ENCODE measurements around the gene ASIC4. TPM values are rescaled to one million over a fixed set of nuclear protein-coding genes. Genes with fewer than 3 reads are reported as not detected.

ASIC4 gene
- total and polyA plus RNA-seq, 2 of the 13 experiments (the other 11 are each of a cell fraction or from before 2014, with no cell fraction given), result 0.03 TPM; not detected in 1

GRCh38 chr2:219493086-219493485 lies 21.2 kb upstream of the ASIC4 start (continued):
- TF ChIP-seq ZHX2 (IDR thresholded peaks at IDR 0.05; ENCODE audit: low read depth) (no peak), ZHX2 (CRISPR knock-in tag; IDR thresholded peaks at IDR 0.05; ENCODE audit: borderline replicate concordance) (no peak), ATF1 (CRISPR knock-in tag; IDR thresholded peaks at IDR 0.05) (no peak), REXO4 (CRISPR knock-in tag; IDR thresholded peaks at IDR 0.05; ENCODE audit: borderline replicate concordance) (no peak)

GRCh38 chr2:219494952-219495530 lies 19.2 kb upstream of the ASIC4 start:
- H3K9me3 ChIP-seq (ENCODE audit: low read length), result no peaks in the 10 kb centered on the region
- no peaks in the 10 kb centered on the region for H4K20me1 ChIP-seq (ENCODE audit: insufficient read depth, low read length)
- ChIA-PET CTCF (ENCODE audit: low intra/inter-chr PET ratio, low total read pairs) (interaction anchor here (0.8 to 4.5 kb wide), 5 partner anchors 15 to 148 kb away, joined by 3 to 53 read pairs (median 7); no protein-coding TSS in a partner anchor), POLR2A (interaction anchor here (0.8 to 1.4 kb wide), 6 partner anchors 15 to 107 kb away, joined by 3 to 14 read pairs (median 4); no protein-coding TSS in a partner anchor)
- no peak overlapping the region for H3K9ac ChIP-seq (ENCODE audit: insufficient read depth, low read depth, low read length)
- ATAC-seq (no peak), FAIRE-seq (no peak), DNase-seq (ENCODE audit: low spot score) (no peak)
- intact Hi-C loops (cut with micrococcal nuclease; ENCODE audit: unreplicated experiment), result loop anchor here (1.0 to 5.0 kb wide), 4 partner anchors 15 to 108 kb away; partner anchors contain the start of genes DNPEP and STK11IP
- H3K27ac ChIP-seq (ENCODE audit: extremely low read length, insufficient read depth, low read length), result no peak overlapping the region
- peaks cover 19 to 75% of the 10 kb centered on the region in 2 experiments; a peak in 4 of 5 replicates for H3K27me3 ChIP-seq (ENCODE audit: control insufficient read depth in 1 of 2, insufficient read depth in 2 of 2, low read length in 2 of 2)
- peaks cover 38% of the 10 kb centered on the region for H3K4me1 ChIP-seq (ENCODE audit: insufficient read depth, low read length)
- H3K79me2 ChIP-seq (ENCODE audit: insufficient read depth, low read length), result peaks cover 12% of the 10 kb centered on the region
- no peak overlapping the region for H3K4me3 ChIP-seq (replicated peaks in 1 of 3; ENCODE audit: insufficient read depth in 1 of 3, low read depth in 2 of 3, low read length in 3 of 3)
- no peak overlapping the region for H3K4me2 ChIP-seq (ENCODE audit: low read depth, low read length)
- no peak overlapping the region for H2AFZ ChIP-seq (ENCODE audit: low read length)
- BruUV-seq (replicated peaks), result no TSS peak
- 2% methylated on average over 9 of the region's 10 CpGs for WGBS (ENCODE audit: low lambda C conversion rate)
- H3K36me3 ChIP-seq (replicated peaks in 1 of 2; ENCODE audit: control insufficient read depth in 1 of 2, insufficient read depth in 2 of 2, low read length in 2 of 2), result no peaks in the 10 kb centered on the region
- in situ Hi-C loops (cut with HindIII; ENCODE audit: extremely low pct_ligation_motif_present, low pct_unique_long_range_greater_than_20kb), result loop anchor here (5.0 kb wide), 1 partner anchor 37 kb away; no protein-coding TSS in a partner anchor
- no peak for TF ChIP-seq ZNF768 (CRISPR knock-in tag; IDR thresholded peaks at IDR 0.05)
- no peak for TF ChIP-seq FUBP1 (CRISPR knock-in tag; IDR thresholded peaks at IDR 0.05; ENCODE audit: borderline replicate concordance)
- TF ChIP-seq NFIB (CRISPR knock-in tag; IDR thresholded peaks at IDR 0.05; ENCODE audit: borderline replicate concordance), result 0 out of 2 replicates have a peak, but pooled peaks have one; percentile 35
- TF ChIP-seq ZNF225 (CRISPR knock-in tag; IDR thresholded peaks at IDR 0.05), result no peak
- no peak for TF ChIP-seq THYN1 (CRISPR knock-in tag; IDR thresholded peaks at IDR 0.05; ENCODE audit: borderline replicate concordance, low read depth)
- TF ChIP-seq ZNF660 (CRISPR knock-in tag; IDR thresholded peaks at IDR 0.05; ENCODE audit: borderline replicate concordance, low read depth), result no peak
- no peak for TF ChIP-seq NRL (CRISPR knock-in tag; IDR thresholded peaks at IDR 0.05; ENCODE audit: borderline replicate concordance)
- no peak for TF ChIP-seq RBM22 (optimal IDR thresholded peaks at IDR 0.05; ENCODE audit: low read length)
- 0 out of 4 replicates have a peak, but pooled peaks of 1 of the 2 experiments have one; percentile 8 for TF ChIP-seq EP300 (IDR thresholded peaks at IDR 0.05; ENCODE audit: low read depth in 2 of 2, low read length in 2 of 2)
- TF ChIP-seq EP300 (CRISPR knock-in tag; IDR thresholded peaks at IDR 0.05; ENCODE audit: borderline replicate concordance), result no peak
- TF ChIP-seq ZNF773 (CRISPR knock-in tag; IDR thresholded peaks at IDR 0.05; ENCODE audit: borderline replicate concordance), result no peak

Measured in HepG2 (cell line).